ENCODE measurements around the gene DTHD1.

DNA sequence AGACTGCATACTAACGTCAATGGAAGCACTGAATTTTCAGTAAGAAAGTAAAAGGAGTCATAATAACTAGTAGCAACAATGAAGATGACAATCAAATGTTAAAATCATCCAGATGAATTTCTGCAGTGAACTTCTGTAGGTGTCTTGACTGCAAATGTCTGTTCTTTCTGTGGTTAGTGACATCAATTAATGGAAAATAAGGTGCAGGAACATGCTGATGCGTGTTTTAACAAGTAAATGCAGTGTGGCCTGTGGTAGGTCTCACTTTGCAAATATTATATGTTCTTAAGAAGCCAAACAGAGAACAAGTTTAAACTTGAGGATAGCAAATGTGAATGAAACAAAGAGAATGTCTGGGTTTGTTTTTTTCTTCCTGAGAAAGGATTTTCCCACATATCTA lies 2.6 kb upstream of the DTHD1 start:
- TF ChIP-seq, protein P1, sequence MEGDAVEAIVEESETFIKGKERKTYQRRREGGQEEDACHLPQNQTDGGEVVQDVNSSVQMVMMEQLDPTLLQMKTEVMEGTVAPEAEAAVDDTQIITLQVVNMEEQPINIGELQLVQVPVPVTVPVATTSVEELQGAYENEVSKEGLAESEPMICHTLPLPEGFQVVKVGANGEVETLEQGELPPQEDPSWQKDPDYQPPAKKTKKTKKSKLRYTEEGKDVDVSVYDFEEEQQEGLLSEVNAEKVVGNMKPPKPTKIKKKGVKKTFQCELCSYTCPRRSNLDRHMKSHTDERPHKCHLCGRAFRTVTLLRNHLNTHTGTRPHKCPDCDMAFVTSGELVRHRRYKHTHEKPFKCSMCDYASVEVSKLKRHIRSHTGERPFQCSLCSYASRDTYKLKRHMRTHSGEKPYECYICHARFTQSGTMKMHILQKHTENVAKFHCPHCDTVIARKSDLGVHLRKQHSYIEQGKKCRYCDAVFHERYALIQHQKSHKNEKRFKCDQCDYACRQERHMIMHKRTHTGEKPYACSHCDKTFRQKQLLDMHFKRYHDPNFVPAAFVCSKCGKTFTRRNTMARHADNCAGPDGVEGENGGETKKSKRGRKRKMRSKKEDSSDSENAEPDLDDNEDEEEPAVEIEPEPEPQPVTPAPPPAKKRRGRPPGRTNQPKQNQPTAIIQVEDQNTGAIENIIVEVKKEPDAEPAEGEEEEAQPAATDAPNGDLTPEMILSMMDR (IDR thresholded peaks at IDR 0.05; ENCODE audit: control extremely low read depth in 1 of 3, insufficient read depth in 1 of 3, low read depth in 1 of 3, low read length in 3 of 3): no peak
- TF ChIP-seq TAF1 (IDR thresholded peaks at IDR 0.05; ENCODE audit: low read depth, low read length): no peak
- TF ChIP-seq POLR2A (IDR thresholded peaks at IDR 0.05; ENCODE audit: control extremely low read depth in 1 of 2, low read depth in 2 of 2, low read length in 2 of 2): no peak
- TF ChIP-seq, protein P2, sequence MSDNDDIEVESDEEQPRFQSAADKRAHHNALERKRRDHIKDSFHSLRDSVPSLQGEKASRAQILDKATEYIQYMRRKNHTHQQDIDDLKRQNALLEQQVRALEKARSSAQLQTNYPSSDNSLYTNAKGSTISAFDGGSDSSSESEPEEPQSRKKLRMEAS (IDR thresholded peaks at IDR 0.05): no peak
- no peak for TF ChIP-seq KDM1A (IDR thresholded peaks at IDR 0.05; ENCODE audit: borderline replicate concordance, low read length)
- TF ChIP-seq POLR2AphosphoS5 (IDR thresholded peaks at IDR 0.05; ENCODE audit: low read depth, low read length): no peak
- no peak for TF ChIP-seq EP300 (IDR thresholded peaks at IDR 0.05; ENCODE audit: borderline replicate concordance in 1 of 2, low read depth in 2 of 2, low read length in 2 of 2)
